G401 (cell line): Measurements from ENCODE around the gene DLX6. TPM values are rescaled to one million over a fixed set of nuclear protein-coding genes. Genes with fewer than 3 reads are reported as not detected.
A peak's percentile ranks its signal among the peaks of the same experiment; 100 is the strongest.

ENCODE experiments used
- DNase-seq: peaks from one replicate; pipeline ENCODE4 v3.0.0-alpha.2; 2015; ENCODE audit warnings: low spot score
- in situ Hi-C: cut with HindIII; loops from 2 replicates; pipeline ENCODE4 v1.10.0; 2016; ENCODE audit warnings: low sequenced_read_pairs, mixed read lengths
- total RNA-seq: library from RNA; depleted of rRNA; stranded (reverse); fragments of >200 nt; shearing (Covaris generic); gene quantifications from 2 replicates; pipeline ENCODE4 v1.2.3, GENCODE V29; 2014; rRNA removed

Gene DLX6
- not detected in 2 replicates for total RNA-seq

DNA sequence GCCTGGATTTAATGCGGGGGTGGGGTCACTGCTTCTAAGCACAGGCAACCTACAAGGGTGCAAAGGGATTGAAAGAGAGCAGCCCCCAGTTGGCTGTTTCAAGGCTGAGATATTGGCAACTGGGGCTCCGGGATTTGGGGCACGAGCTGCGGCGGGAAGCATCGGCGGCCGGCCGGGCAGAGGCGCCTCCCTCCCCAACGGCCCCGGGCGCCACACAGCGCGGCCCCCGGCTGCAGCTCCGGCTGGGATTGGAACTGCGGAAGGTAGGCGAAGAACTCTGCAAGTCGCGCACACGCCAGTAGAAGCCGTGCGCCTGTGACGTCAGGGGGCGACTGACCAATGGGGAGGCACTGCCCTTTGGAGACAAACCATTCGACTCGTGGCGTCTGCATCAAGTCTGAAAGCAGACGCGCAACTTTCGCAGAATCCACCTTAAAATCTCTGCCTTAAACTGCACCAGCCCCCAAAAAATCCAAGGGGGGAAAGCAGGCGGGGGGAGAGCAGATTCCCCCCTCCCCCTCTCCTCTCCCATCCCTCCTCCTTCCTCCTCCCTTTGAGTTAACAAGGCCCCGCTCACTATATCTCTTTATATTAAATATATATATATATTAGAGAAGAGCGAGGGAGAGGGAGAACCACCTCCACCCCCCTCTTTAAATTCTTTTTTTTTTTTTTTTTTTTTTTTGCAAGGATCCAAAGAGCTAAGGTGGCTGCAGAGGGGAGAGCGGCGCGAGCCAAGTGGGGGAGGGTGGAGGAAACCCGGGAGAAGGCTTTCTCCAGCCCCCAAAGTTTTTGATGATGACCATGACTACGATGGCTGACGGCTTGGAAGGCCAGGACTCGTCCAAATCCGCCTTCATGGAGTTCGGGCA lies at the start of gene DLX6:
Gene DLX6 (plus strand): TSS at position 371 of the 872 bp plus-strand sequence. CDS start 425 bp downstream, at position 796.
- in situ Hi-C loops, result no loop called here
- peak; percentile 21 for DNase-seq

DNA sequence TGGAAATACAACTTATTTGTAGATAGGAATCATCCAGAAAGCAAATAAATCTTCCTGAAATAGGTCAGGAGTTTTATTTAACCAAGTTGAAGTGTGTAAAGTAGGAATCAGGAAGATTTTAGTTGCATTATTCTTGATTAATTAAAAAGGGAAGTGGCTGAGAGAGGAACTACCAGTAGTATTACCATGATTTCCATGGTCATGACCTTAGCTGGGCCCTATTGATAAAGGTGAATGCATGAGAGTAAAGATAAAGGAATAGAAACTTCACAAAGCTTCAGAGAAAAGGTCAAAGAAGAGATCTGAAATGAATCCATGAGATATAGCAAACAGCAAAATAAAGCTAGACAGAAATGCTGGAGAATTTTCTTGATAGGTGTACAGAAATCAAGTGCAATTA lies 46.2 kb upstream of the DLX6 start:
- DNase-seq, result no peak
- in situ Hi-C loops, result no loop called here

DNA sequence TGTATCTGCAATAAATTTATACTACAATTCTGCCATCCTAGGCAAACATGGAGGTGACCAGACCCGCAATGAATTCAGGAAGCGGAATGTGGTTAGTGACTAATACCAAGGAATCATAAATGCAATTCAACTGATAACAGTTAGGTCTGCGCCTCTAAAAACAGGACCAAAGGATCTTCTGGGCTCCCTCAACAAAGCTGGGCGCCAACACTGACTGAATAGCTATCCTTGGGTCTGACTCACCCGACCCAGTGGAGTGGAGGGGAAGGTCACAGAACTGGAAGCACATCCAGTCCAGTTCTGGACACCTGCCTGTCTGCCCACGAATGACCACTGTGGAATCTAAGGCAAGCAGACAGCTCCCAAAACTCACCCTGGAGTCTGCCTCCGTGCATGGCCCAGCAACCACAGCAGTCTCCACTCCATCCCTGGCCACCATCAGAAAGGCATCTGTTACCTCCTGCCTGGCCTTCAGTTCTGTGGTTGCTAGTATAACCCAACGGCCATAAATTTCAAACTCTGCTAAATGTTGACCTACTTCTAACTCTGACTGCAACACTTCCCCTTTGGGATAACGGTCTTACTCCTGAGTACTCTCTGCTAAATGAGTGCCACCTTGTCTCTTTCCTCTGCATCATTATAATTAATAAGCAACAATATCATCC lies 43.0 kb upstream of the DLX6 start:
- DNase-seq, result no peak

DNA sequence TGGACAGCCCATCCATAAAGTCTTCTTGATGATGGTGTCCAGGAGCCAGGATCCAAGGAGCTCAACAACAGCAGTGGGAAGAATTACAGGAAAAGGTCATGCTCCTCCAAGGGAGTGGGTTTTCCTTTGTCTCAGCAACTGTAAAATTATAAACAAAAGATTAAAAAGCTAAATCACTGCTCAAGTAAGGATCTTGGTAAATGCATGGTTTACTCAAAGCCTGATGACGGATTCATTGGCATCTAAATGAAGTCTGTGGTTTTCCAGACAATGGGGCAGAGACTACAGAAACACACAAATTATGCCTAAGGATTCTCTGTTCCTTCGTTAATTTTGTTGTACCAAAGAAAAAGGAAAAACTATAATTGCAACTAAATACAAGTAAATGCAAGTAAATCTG lies 36.4 kb upstream of the DLX6 start:
- DNase-seq, result no peak
- in situ Hi-C loops, result no loop called here

More for the DNA sequence above, 43.0 kb upstream of the DLX6 start:
- in situ Hi-C loops, result no loop called here

DNA sequence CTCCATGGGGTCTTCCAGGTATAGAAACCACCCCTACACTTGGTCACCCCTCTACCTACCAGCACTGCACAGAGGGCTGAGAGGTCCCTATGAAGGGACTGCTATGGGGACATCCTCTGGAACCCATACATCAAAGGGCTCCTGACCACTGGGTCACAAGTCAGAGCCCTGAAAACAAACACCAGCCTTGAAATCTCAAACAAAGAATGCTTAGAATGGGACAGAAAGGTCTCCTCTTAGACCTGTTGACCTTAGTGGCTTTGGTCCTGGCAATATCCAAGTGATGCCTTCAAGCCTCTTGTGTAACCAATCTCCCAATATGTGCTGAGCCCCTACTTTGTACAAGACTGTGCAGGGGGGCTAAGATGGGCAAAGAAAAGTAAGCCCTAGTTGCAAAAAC lies 34.6 kb upstream of the DLX6 start:
- in situ Hi-C loops, result no loop called here
- DNase-seq, result no peak

DNA sequence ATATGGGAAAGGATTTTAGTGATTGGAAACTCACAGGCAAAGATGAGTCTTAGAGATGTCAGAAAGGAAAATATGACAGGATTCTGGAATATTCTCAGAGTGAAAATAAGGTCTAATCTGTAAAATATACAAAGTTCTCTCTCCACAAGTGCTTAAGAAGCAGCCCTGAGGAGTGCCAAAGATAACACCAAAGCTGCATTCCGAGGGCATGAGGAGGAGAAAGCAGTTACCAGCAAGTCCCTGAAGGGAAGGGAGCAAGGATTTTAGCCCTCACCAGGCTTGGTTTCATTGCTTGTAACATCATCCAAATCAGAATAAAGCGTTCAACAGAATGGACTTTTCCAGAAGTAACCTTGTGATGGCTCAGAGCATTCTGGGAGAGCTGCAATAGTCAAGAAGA lies 31.4 kb upstream of the DLX6 start:
- DNase-seq, result no peak
- in situ Hi-C loops, result no loop called here

DNA sequence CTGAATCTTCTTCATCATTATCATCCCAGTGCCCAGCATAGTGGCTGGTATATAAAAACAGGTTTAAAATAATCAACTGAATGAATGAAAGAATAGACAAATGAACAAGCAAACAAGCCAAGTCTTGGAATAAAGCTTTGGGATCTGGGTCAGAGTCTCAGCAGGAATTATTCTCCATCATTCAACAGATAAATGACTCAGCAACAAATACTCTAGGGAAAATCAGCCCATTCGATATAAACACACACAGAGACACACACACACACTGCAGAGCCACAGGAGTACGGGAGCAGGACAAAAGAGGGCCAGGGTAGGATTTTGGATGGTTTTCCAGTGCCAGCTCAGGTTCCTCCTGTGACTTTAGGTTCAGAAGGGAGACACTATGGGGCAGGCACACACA lies 29.2 kb upstream of the DLX6 start:
- in situ Hi-C loops, result no loop called here
- DNase-seq, result no peak

DNA sequence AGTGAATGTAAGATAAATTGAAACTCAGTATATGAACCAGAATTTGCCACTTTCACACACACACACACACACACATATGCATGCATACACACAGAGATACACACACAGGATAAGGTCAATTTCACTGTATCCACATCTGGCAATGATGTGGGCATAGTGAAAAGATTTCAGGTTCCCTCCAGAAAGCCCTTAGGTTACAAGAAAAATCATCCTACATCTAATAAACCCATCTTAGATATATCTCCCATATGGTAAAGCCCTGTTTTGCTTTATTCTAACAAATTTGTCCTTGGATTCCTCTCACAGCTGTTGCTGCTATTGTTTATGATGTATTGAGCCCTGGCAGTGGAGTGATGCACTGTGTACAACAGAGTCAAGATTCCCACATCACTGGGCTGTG lies 27.9 kb upstream of the DLX6 start:
- in situ Hi-C loops, result no loop called here
- DNase-seq, result no peak

DNA sequence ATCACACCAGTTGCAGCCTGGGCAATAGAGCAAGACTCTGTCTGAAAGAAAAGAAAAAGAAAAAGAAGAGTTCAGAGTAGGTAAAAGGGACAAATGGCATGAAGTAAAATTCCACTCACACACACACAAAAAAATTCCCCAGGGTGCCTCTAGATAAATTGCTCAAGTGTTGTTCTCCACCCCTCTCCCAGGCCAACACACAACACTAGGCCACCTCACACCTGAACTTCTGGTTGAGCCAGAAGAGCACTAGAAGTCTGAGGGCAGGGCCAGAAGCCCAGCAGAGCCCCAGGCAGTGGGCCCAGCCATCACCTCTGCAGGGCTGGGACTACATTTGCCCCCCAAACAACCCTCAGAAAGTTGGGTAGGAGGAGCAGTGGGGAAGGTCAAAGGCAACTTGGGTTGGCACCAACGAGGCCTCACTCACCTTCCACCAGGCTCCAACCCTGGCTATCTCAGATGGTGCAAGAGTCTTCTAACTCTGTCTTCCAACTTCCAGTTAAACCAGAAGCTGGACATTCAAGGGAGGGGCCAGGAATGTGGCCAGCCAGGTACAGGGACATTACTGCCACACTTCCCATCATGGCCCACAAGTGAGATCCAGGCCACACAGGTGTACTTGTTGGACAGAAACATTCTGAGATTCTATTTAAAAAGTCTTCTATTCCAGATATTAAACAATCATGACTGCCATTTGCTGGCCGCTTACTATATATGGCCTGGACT lies 25.6 kb upstream of the DLX6 start:
- in situ Hi-C loops, result no loop called here

DNA sequence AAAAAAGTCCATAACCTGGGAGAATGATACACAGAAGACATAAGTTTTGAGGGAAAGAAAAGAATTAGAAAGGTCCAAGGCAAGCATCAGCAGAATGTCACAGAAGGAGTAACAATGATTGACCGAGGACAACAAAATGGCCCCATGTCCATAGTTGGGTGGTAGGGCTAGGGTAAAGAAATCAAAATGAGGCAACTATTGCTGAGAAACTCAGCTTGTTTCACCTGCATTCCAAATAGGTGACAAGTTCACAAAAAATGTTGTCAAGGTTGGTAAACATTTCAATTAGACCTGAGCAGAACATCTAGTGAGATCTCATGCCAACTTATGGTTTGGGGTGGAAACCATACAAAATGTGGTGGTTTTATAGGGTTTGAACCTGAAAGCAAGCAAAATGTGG lies 22.8 kb upstream of the DLX6 start:
- DNase-seq, result no peak
- in situ Hi-C loops, result no loop called here

More for the DNA sequence above, 25.6 kb upstream of the DLX6 start:
- DNase-seq, result no peak

DNA sequence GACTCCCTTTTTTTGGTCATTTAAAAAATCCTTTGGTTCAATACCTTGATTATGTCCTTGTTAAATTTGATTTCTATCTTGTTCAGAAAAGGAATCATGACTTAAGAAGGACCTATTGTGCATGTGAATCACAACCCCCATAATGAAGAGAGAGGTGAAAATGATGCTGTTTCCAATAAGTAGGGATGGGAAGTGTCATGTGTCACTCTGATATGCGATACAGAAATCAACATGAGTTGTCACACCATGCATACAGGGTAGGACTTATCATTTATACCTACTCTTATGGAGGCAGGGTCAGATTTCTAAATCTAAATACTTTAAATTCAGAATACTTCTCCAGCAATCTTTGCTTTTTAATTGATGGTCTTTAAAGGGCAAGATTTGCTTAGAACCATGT lies 19.4 kb upstream of the DLX6 start:
- no peak for DNase-seq
- in situ Hi-C loops, result no loop called here

DNA sequence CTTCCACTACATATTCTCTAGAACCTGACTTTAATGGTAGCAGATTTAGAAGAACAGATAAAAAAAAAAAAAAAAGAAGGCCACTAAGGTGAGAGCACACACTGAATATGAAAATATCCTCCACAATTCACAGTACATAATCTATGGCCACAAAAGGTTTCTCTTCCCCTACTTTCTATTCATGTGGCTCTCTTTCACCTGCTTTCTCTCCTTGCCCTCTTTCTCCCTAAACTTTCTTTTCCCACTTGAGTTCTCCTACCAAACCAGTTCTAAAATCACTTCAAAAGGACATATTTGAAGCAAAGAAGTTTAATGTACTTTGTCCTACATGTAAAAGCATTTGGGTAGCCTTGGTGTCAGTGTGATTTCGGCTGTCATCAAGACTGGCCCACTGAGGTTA lies 18.5 kb upstream of the DLX6 start:
- no peak for DNase-seq
- in situ Hi-C loops, result no loop called here

DNA sequence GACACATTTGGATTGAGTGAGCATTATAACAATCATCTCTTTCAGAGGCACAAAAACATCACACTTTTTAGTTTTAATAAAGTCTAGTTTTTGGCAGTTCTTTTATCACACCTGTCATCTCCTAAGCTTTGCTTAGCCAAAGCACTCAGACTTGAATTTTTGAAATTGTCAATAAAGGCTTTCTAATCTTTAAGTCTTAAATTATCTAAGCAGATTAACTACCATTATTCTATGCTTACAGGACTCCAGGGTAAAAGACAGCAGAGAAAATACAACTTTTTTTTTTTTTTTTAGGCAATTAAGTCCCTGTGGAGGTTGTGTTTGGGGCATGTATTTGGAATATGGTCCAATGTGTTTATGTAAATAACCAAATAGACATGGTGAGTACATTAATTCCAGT lies 17.6 kb upstream of the DLX6 start:
- in situ Hi-C loops, result no loop called here
- DNase-seq, result no peak

DNA sequence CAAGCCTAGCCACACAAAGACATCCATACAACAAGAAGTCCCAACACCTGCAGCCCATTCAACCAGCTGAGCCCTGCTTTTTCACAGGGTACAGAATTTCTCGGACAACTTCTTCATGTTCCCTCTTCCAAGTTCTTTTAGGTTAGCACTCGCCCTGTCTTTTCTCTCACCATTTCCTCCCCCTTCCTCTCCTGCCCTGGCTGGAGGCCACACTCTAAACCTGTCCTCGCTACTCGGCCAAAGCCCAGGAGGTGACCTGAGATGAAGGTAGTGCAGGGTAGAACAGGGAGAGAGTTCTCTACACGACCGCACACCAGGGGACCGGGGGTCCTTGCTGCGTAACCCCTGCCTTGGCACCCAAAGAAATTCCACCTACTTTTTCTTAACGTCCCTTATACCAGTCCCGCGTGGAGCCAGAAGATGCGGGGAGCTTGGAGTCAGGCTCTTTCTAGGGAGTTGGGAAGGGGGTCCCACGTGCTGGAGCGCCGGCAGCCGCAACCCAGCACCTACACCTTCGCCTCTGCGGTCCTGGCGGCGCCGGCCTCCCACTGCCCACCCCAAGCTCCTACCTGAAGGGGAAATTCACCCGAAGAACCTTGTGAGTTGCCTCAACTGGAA lies 16.0 kb upstream of the DLX6 start:
- in situ Hi-C loops, result no loop called here
- DNase-seq, result no peak

DNA sequence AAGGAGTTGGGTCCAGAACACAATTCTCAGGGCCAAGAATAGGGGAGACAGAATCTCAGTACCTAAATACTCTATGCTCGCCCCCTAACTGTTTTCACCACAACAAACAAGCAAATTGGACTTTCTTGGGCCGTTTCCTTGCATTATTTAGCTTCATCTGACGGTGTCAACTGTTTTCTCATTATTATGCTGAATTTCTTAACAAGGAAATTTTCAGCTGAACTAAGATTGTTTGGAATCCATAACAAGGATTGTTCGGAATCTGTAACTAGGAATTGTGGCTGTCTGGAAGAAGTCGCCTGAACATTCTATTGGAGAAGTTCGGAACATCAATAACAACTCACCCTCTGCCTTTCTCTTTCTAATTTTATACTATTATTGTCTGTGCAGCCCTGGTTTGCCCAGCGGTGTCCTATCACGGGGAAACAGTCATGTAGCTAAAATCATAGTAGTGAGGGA lies 15.5 kb upstream of the DLX6 start:
- no peak for DNase-seq
- in situ Hi-C loops, result no loop called here

DNA sequence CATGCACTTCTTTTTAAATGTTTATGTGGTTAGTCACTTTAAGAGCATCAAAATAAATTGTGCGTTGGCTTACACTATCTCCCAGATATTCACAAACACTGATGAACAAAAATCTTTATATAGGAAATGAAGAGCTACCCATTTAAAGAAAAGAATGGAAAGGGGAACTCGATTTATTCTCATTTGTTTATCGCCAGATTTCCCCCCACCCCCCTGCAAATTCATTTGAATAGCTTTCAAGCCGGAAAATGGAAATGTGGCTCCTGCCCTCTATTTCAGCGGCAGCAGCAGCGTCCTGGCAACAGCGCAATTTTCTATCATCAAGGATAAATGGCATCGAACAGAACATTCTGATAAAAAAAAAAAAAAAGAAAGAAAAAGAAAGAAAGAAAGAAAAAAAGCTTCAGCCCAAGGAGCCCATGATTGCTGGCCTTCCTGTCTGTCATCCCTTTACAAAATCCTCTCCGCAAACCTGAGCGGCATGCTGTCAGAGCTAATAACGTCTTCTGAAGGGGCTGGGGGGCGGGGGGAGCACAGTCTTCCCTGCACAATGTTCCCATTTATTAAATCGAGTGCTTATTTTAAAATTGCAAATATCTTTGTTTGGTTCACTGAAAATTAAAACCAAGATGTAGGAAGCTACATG lies 13.7 kb upstream of the DLX6 start:
- DNase-seq, result no peak
- in situ Hi-C loops, result no loop called here

DNA sequence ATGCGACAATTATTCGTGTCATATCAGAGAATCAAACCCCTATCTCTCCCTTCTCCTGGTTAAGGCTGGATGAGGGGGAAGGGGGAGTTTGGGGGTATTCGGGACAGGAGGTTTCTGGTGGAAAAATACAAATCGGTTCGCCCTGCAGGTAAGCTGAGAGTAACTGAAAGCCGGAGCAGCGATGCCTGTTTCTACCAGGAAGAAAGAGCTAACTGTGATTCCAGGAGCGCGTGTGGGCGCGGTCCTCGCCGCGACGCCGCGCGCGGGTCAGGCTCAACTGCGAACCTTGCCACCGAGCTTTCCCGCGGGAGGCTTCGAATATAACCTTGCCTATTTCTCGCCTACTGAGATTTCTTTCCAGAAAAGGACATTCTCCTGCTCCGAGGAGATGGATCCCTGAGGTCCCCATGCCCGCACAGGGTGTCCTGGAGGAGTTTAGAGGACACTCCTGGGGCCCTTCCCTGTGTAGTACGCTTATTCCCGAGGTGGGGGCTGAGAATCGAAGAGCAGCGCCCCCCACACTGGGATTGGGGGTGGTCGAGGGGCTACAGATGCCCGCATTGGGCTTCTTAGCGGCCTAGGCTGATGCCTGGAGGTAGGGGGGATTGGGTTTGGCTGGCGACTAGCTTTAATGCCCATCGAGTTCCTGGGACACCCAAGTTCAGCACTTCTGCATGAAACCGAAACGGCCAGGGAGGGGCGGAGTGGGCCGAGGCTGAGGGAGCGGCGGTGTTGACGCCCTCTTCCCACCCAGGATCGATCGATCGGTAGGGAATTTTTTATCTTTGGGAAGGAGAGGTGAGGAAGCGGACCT lies 13.0 kb upstream of the DLX6 start:
- in situ Hi-C loops, result no loop called here
- no peak for DNase-seq

DNA sequence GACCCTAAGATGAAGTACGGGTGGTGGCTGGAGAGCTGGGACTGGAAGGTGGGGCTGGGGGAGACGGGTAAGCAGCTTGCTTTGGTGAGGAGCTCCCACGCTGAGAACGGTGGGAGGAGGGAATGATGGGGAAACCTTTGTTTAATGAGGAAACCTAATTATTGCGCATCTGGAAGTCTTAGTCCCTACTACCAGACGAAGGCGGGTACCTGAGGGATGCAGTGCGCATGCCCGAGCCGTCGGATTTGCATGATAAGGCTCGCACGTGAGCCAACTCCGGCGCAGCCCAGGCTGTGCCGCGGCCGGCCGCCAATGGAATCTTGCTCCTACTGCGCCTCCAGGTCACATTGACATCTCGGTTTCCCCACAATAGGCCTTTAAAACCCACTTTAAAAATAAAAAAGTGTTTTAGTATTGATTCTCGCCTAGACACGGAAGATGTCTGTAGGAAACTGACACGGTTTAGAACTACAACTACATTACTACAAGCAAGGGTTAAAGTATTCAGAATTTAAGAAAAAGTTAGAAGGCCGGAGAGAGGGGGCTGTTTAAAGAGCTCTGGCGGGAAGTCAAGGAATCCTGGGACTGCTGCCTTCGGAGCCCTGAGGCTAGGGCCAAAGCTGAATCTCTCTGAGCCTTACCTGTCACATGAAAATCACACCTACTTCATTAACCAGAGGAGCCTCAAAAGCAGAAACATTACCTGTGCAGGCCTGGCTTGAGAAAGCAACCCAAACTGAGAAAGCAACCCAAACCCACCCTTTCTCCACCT lies 12.1 kb upstream of the DLX6 start:
- in situ Hi-C loops, result no loop called here
- no peak for DNase-seq
